CD8-positive, alpha-beta memory T cell (primary cell): Measurements from ENCODE around the gene KCNIP4. TPM values are rescaled to one million over a fixed set of nuclear protein-coding genes. Genes with fewer than 3 reads are reported as not detected.
A peak's percentile ranks its signal among the peaks of the same experiment; 100 is the strongest.

Experiments used
- CTCF ChIA-PET: fragments of 350-600 bp; sonication (Branson Sonifier 250); formaldehyde crosslinking; loops from one replicate; lab custom pipeline; 2021; ENCODE audit warnings: antibody characterized with exemption; lab: Charles Lee
- POLR2A ChIA-PET: fragments of 350-600 bp; sonication (Branson Sonifier 250); formaldehyde crosslinking; loops from one replicate; lab custom pipeline; 2021; ENCODE audit warnings: antibody characterized with exemption; lab: Charles Lee
- DNase-seq, 5 donors: peaks; one replicate each; pipeline versions ENCODE4 v3.0.0 to v3.0.0-alpha.2; 2020 to 2022; ENCODE audit warnings: mixed read lengths in 1 of 5
- H3K27ac ChIP-seq: one replicate; pipeline ENCODE4 v1.7.0; 2013; ENCODE audit warnings: low read depth, mild to moderate bottlenecking, low read length, moderate library complexity
- H3K27me3 ChIP-seq: 2 replicates; pipeline ENCODE4 v1.7.0; 2013; ENCODE audit warnings: low read length, mild to moderate bottlenecking; ENCODE audit not compliant: insufficient read depth, poor library complexity, severe bottlenecking
- H3K36me3 ChIP-seq: 2 replicates; pipeline ENCODE4 v1.7.0; 2013; ENCODE audit warnings: mild to moderate bottlenecking, low read length, moderate library complexity; ENCODE audit not compliant: insufficient read depth
- H3K4me1 ChIP-seq: 2 replicates; pipeline ENCODE4 v1.7.0; 2013; ENCODE audit warnings: mild to moderate bottlenecking, low read length, moderate library complexity; ENCODE audit not compliant: insufficient read depth
- H3K4me3 ChIP-seq: 2 replicates; pipeline ENCODE4 v1.7.0; 2013; ENCODE audit warnings: mild to moderate bottlenecking, low read length
- H3K9me3 ChIP-seq: 2 replicates; pipeline ENCODE4 v1.7.0; 2013; ENCODE audit warnings: mild to moderate bottlenecking, low read length
- H3K27ac Mint-ChIP-seq, 8 donors: one replicate each; pipeline ENCODE4 v1.8.0; 2020 to 2021; ENCODE audit warnings: mixed read lengths in 8 of 8, mild to moderate bottlenecking in 6 of 8, inconsistent platforms in 3 of 8, moderate library complexity in 3 of 8
- H3K27me3 Mint-ChIP-seq, 2 donors: one replicate each; pipeline ENCODE4 v1.8.0; 2020 to 2021; ENCODE audit warnings: mixed read lengths in 2 of 2, mild to moderate bottlenecking in 1 of 2, moderate library complexity in 1 of 2
- H3K36me3 Mint-ChIP-seq, 3 donors: one replicate each; pipeline ENCODE4 v1.8.0; 2020 to 2021; ENCODE audit warnings: mixed read lengths in 3 of 3, inconsistent platforms in 1 of 3, mild to moderate bottlenecking in 1 of 3
- H3K4me1 Mint-ChIP-seq, 3 donors: one replicate each; pipeline ENCODE4 v1.8.0; 2020 to 2021; ENCODE audit warnings: mixed read lengths in 3 of 3, inconsistent platforms in 1 of 3, mild to moderate bottlenecking in 1 of 3
- H3K4me3 Mint-ChIP-seq, 7 donors: one replicate each; pipeline ENCODE4 v1.8.0; 2020 to 2021; ENCODE audit warnings: mixed read lengths in 7 of 7, mild to moderate bottlenecking in 6 of 7, moderate library complexity in 4 of 7, inconsistent platforms in 2 of 7
- H3K9me3 Mint-ChIP-seq, 5 donors: one replicate each; pipeline ENCODE4 v1.8.0; 2020 to 2022; ENCODE audit warnings: mixed read lengths in 5 of 5, mild to moderate bottlenecking in 3 of 5, moderate library complexity in 2 of 5, inconsistent platforms in 1 of 5
- polyA plus RNA-seq: library from polyadenylated mRNA; unstranded; fragments of 300-500 nt; fragmentation: Illumina TruSeq; gene quantifications from one replicate; pipeline ENCODE4 v1.2.3, GENCODE V29; 2021
- total RNA-seq, 2 experiments: library from RNA; stranded (reverse); gene quantifications; one replicate each; pipeline ENCODE4 v1.2.3, GENCODE V29; 2021

Gene KCNIP4
- total and polyA plus RNA-seq, 3 experiments from 2014 or later: 0.12 TPM; not detected in 2

- no peak overlapping the region for H3K27ac ChIP-seq
- ChIA-PET POLR2A (no interaction called here), CTCF (no interaction called here)
- no peak overlapping the region for H3K4me3 Mint-ChIP-seq
- H3K36me3 ChIP-seq: no peaks in the 10 kb centered on the region
- no peak overlapping the region for H3K27ac Mint-ChIP-seq
- H3K27me3 Mint-ChIP-seq: no peaks in the 10 kb centered on the region
- H3K9me3 ChIP-seq: no peaks in the 10 kb centered on the region
- H3K36me3 Mint-ChIP-seq: peaks cover 0 to 12% (median 0%) of the 10 kb centered on the region in 3 donors
- H3K9me3 Mint-ChIP-seq: peaks cover 0 to 12% (median 8%) of the 10 kb centered on the region in 5 donors
- no peaks in the 10 kb centered on the region for H3K27me3 ChIP-seq
- no peaks in the 10 kb centered on the region for H3K4me1 Mint-ChIP-seq
- DNase-seq: no peak
- no peak overlapping the region for H3K4me3 ChIP-seq
- H3K4me1 ChIP-seq: no peaks in the 10 kb centered on the region
Observed at GRCh38 chr4:20995015-20995414, 953.6 kb downstream of the KCNIP4 start.

GRCh38 chr4:20992002-20992401 lies 956.6 kb downstream of the KCNIP4 start:
- Mint-ChIP-seq H3K9me3 (peaks cover 2 to 11% (median 9%) of the 10 kb centered on the region in 5 donors), H3K4me1 (no peaks in the 10 kb centered on the region), H3K27ac (no peak overlapping the region), H3K27me3 (no peaks in the 10 kb centered on the region), H3K4me3 (no peak overlapping the region), H3K36me3 (peaks cover 0 to 15% (median 0%) of the 10 kb centered on the region in 3 donors)
- ChIA-PET POLR2A (no interaction called here), CTCF (no interaction called here)
- H3K27me3 ChIP-seq: no peaks in the 10 kb centered on the region
- no peaks in the 10 kb centered on the region for H3K36me3 ChIP-seq
- no peaks in the 10 kb centered on the region for H3K4me1 ChIP-seq
- H3K9me3 ChIP-seq: no peaks in the 10 kb centered on the region
- DNase-seq: no peak
- H3K4me3 ChIP-seq: no peak overlapping the region
- H3K27ac ChIP-seq: no peak overlapping the region

GRCh38 chr4:20987191-20987590 lies 961.4 kb downstream of the KCNIP4 start:
- no peak overlapping the region for H3K4me3 Mint-ChIP-seq
- CTCF ChIA-PET: no interaction called here
- POLR2A ChIA-PET: no interaction called here
- H3K4me1 ChIP-seq: no peaks in the 10 kb centered on the region
- no peak overlapping the region for H3K4me3 ChIP-seq
- peaks cover 0 to 2% (median 0%) of the 10 kb centered on the region in 3 donors for H3K4me1 Mint-ChIP-seq
- H3K27me3 Mint-ChIP-seq: peaks cover 4 to 9% of the 10 kb centered on the region in 2 donors
- peaks cover 0 to 9% (median 4%) of the 10 kb centered on the region in 5 donors for H3K9me3 Mint-ChIP-seq
- H3K36me3 ChIP-seq: no peaks in the 10 kb centered on the region
- no peaks in the 10 kb centered on the region for H3K27me3 ChIP-seq
- peaks cover 0 to 15% (median 0%) of the 10 kb centered on the region in 3 donors for H3K36me3 Mint-ChIP-seq
- no peak overlapping the region for H3K27ac Mint-ChIP-seq
- H3K27ac ChIP-seq: no peak overlapping the region
- no peaks in the 10 kb centered on the region for H3K9me3 ChIP-seq
- DNase-seq: no peak

- CTCF ChIA-PET: no interaction called here
- H3K9me3 Mint-ChIP-seq: peaks cover 0 to 9% (median 2%) of the 10 kb centered on the region in 5 donors
- H3K4me3 Mint-ChIP-seq: no peak overlapping the region
- peaks cover 4 to 9% of the 10 kb centered on the region in 2 donors for H3K27me3 Mint-ChIP-seq
- Histone ChIP-seq H3K27ac (no peak overlapping the region), H3K9me3 (no peaks in the 10 kb centered on the region), H3K36me3 (no peaks in the 10 kb centered on the region), H3K27me3 (no peaks in the 10 kb centered on the region), H3K4me3 (no peak overlapping the region), H3K4me1 (no peaks in the 10 kb centered on the region)
- peaks cover 0 to 2% (median 0%) of the 10 kb centered on the region in 3 donors for H3K36me3 Mint-ChIP-seq
- no peak overlapping the region for H3K27ac Mint-ChIP-seq
- peaks cover 0 to 2% (median 0%) of the 10 kb centered on the region in 3 donors for H3K4me1 Mint-ChIP-seq
- no peak for DNase-seq
- POLR2A ChIA-PET: no interaction called here
Observed at GRCh38 chr4:20984576-20984836, 964.1 kb downstream of the KCNIP4 start.

- Mint-ChIP-seq H3K36me3 (no peaks in the 10 kb centered on the region), H3K4me1 (peaks cover 0 to 2% (median 0%) of the 10 kb centered on the region in 3 donors), H3K9me3 (peaks cover 0 to 8% (median 2%) of the 10 kb centered on the region in 5 donors), H3K27ac (no peak overlapping the region), H3K27me3 (peaks cover 4 to 9% of the 10 kb centered on the region in 2 donors), H3K4me3 (no peak overlapping the region)
- H3K27me3 ChIP-seq: no peaks in the 10 kb centered on the region
- no peaks in the 10 kb centered on the region for H3K4me1 ChIP-seq
- H3K27ac ChIP-seq: no peak overlapping the region
- no peaks in the 10 kb centered on the region for H3K9me3 ChIP-seq
- ChIA-PET POLR2A (no interaction called here), CTCF (no interaction called here)
- no peaks in the 10 kb centered on the region for H3K36me3 ChIP-seq
- peak in 1 of 5 donors; percentile 0 for DNase-seq
- H3K4me3 ChIP-seq: no peak overlapping the region
Observed at GRCh38 chr4:20983763-20984575, 964.6 kb downstream of the KCNIP4 start.

- peaks cover 4 to 9% of the 10 kb centered on the region in 2 donors for H3K27me3 Mint-ChIP-seq
- H3K4me3 Mint-ChIP-seq: no peak overlapping the region
- Histone ChIP-seq H3K36me3 (no peaks in the 10 kb centered on the region), H3K4me1 (no peaks in the 10 kb centered on the region), H3K27me3 (no peaks in the 10 kb centered on the region), H3K9me3 (no peaks in the 10 kb centered on the region), H3K27ac (no peak overlapping the region), H3K4me3 (no peak overlapping the region)
- ChIA-PET CTCF (no interaction called here), POLR2A (no interaction called here)
- no peak overlapping the region for H3K27ac Mint-ChIP-seq
- no peaks in the 10 kb centered on the region for H3K36me3 Mint-ChIP-seq
- peaks cover 0 to 2% (median 0%) of the 10 kb centered on the region in 3 donors for H3K4me1 Mint-ChIP-seq
- DNase-seq: no peak
- peaks cover 0 to 2% (median 0%) of the 10 kb centered on the region in 5 donors for H3K9me3 Mint-ChIP-seq
Observed at GRCh38 chr4:20982544-20982943, 966.0 kb downstream of the KCNIP4 start.

- no peak overlapping the region for H3K27ac ChIP-seq
- POLR2A ChIA-PET: no interaction called here
- no peaks in the 10 kb centered on the region for H3K27me3 ChIP-seq
- no peaks in the 10 kb centered on the region for H3K9me3 ChIP-seq
- no peaks in the 10 kb centered on the region for H3K27me3 Mint-ChIP-seq
- peaks cover 0 to 2% (median 0%) of the 10 kb centered on the region in 3 donors for H3K36me3 Mint-ChIP-seq
- H3K9me3 Mint-ChIP-seq: peaks cover 0 to 2% (median 0%) of the 10 kb centered on the region in 5 donors
- H3K4me3 ChIP-seq: no peak overlapping the region
- H3K27ac Mint-ChIP-seq: no peak overlapping the region
- no peaks in the 10 kb centered on the region for H3K4me1 ChIP-seq
- no peak for DNase-seq
- no peaks in the 10 kb centered on the region for H3K36me3 ChIP-seq
- H3K4me3 Mint-ChIP-seq: no peak overlapping the region
- CTCF ChIA-PET: no interaction called here
- no peaks in the 10 kb centered on the region for H3K4me1 Mint-ChIP-seq
Observed at GRCh38 chr4:20960291-20960690, 988.3 kb downstream of the KCNIP4 start.

- no peaks in the 10 kb centered on the region for H3K9me3 ChIP-seq
- peaks cover 4 to 5% (median 4%) of the 10 kb centered on the region in 3 donors for H3K4me1 Mint-ChIP-seq
- ChIA-PET POLR2A (no interaction called here), CTCF (interaction anchor here (1.5 kb wide), 1 partner anchor 10 kb away, joined by 3 read pairs; no protein-coding TSS in a partner anchor)
- no peak overlapping the region for H3K27ac Mint-ChIP-seq
- H3K9me3 Mint-ChIP-seq: peaks cover 0 to 2% (median 2%) of the 10 kb centered on the region in 5 donors
- H3K36me3 ChIP-seq: no peaks in the 10 kb centered on the region
- H3K27me3 ChIP-seq: no peaks in the 10 kb centered on the region
- H3K4me3 Mint-ChIP-seq: no peak overlapping the region
- peaks cover 0 to 2% of the 10 kb centered on the region in 2 donors for H3K27me3 Mint-ChIP-seq
- H3K4me3 ChIP-seq: no peak overlapping the region
- no peaks in the 10 kb centered on the region for H3K4me1 ChIP-seq
- H3K27ac ChIP-seq: no peak overlapping the region
- DNase-seq: no peak
- H3K36me3 Mint-ChIP-seq: peaks cover 0 to 7% (median 0%) of the 10 kb centered on the region in 3 donors
Observed at GRCh38 chr4:20954541-20954940, 994.0 kb downstream of the KCNIP4 start.
